GM18907 (cell line): ENCODE data around the gene KCNQ1OT1.

Source experiments
- ATAC-seq: cut with Tn5 transposase; IDR thresholded peaks from one replicate; pipeline ENCODE4 v1.9.1; 2021; ENCODE audit warnings: mild to moderate bottlenecking, moderate library complexity; ENCODE audit not compliant: unreplicated experiment

KCNQ1OT1 gene

GRCh38 chr11:2561696-2562581 lies 137.9 kb downstream of the KCNQ1OT1 start:
- no peak for ATAC-seq

GRCh38 chr11:2559527-2560311 lies 140.1 kb downstream of the KCNQ1OT1 start:
- ATAC-seq = no peak

GRCh38 chr11:2558861-2559526 lies 140.8 kb downstream of the KCNQ1OT1 start:
- no peak for ATAC-seq

GRCh38 chr11:2558397-2558796 lies 141.4 kb downstream of the KCNQ1OT1 start:
- ATAC-seq = no peak
